OCI-LY7 (cell line): ENCODE results near the gene GNG3. TPM values are rescaled to one million over a fixed set of nuclear protein-coding genes. Genes with fewer than 3 reads are reported as not detected.
A peak's percentile ranks its signal among the peaks of the same experiment; 100 is the strongest.
"Not testable (repeated sequence)": the region's sequence is repeated elsewhere in the genome, so short reads cannot be mapped to it uniquely, and the experiment has no call there.

Source experiments
- BruUV-seq: library from RNA; stranded (reverse); fragments of 400-500 nt; replicated peaks from 2 replicates; lab custom pipeline; 2021; lab: Mats Ljungman, UMichigan
- CTCF ChIA-PET: fragments of 300-600 bp; sonication (Branson Sonifier 250); formaldehyde crosslinking; loops from one replicate; lab custom pipeline; 2022; ENCODE audit warnings: antibody characterized with exemption; ENCODE audit not compliant: unreplicated experiment; lab: Charles Lee
- POLR2A ChIA-PET: fragments of 300-600 bp; sonication (Branson Sonifier 250); formaldehyde crosslinking; loops from one replicate; lab custom pipeline; 2022; ENCODE audit warnings: antibody characterized with exemption; lab: Charles Lee
- DNase-seq: peaks from one replicate; pipeline ENCODE4 v3.0.0-alpha.2; 2015; ENCODE audit warnings: low spot score
- H2AFZ ChIP-seq: fragments of 200-600 bp; sonication (generic), shearing (Covaris generic); 2 replicates; pipeline ENCODE4 v1.6.1; 2014; ENCODE audit warnings: mild to moderate bottlenecking, antibody characterized with exemption, low read length, moderate library complexity
- H3K27ac ChIP-seq: fragments of 200-600 bp; sonication (generic); 2 replicates; pipeline ENCODE4 v1.5.1; 2014; ENCODE audit warnings: mixed run types, low read depth, mild to moderate bottlenecking, moderate library complexity, low read length, inconsistent platforms; ENCODE audit not compliant: poor library complexity, severe bottlenecking
- H3K36me3 ChIP-seq: fragments of 200-600 bp; sonication (generic); 2 replicates; pipeline ENCODE4 v1.6.1; 2014; ENCODE audit warnings: mild to moderate bottlenecking, antibody characterized with exemption, low read length, moderate library complexity, mixed read lengths; ENCODE audit not compliant: insufficient read depth
- H3K4me1 ChIP-seq: fragments of 200-600 bp; sonication (generic); 2 replicates; pipeline ENCODE4 v1.5.1; 2014; ENCODE audit warnings: mild to moderate bottlenecking, low read length; ENCODE audit not compliant: insufficient read depth, poor library complexity, severe bottlenecking
- H3K4me2 ChIP-seq: fragments of 200-600 bp; sonication (generic); 2 replicates; pipeline ENCODE4 v1.6.1; 2014; ENCODE audit warnings: mild to moderate bottlenecking, low read length
- H3K4me3 ChIP-seq: fragments of 200-600 bp; sonication (generic); 2 replicates; pipeline ENCODE4 v1.5.1; 2014; ENCODE audit warnings: mild to moderate bottlenecking, low read depth, low read length; ENCODE audit not compliant: poor library complexity, severe bottlenecking
- H3K79me2 ChIP-seq: fragments of 200-600 bp; sonication (generic); 2 replicates; pipeline ENCODE4 v1.6.1; 2016; ENCODE audit warnings: low read depth, mild to moderate bottlenecking, low read length, moderate library complexity, mixed read lengths; ENCODE audit not compliant: insufficient read depth
- H3K9me2 ChIP-seq: fragments of 200-600 bp; sonication (generic); 2 replicates; pipeline ENCODE4 v1.6.1; 2016; ENCODE audit warnings: mild to moderate bottlenecking, low read length, mixed read lengths; ENCODE audit not compliant: insufficient read depth
- H3K9me3 ChIP-seq: fragments of 200-600 bp; sonication (generic); 2 replicates; pipeline ENCODE4 v1.6.1; 2014; ENCODE audit warnings: mild to moderate bottlenecking, mixed run types, low read length, mixed read lengths
- H4K20me1 ChIP-seq: fragments of 200-600 bp; sonication (generic); 2 replicates; pipeline ENCODE4 v1.6.1; 2014; ENCODE audit warnings: mild to moderate bottlenecking, antibody characterized with exemption, low read length, moderate library complexity, mixed read lengths; ENCODE audit not compliant: insufficient read depth
- CTCF ChIP-seq: fragments of 200-600 bp; sonication (generic); conservative IDR thresholded peaks from 2 replicates; pipeline ENCODE4 v1.5.1; 2014; ENCODE audit warnings: mild to moderate bottlenecking, antibody characterized with exemption, low read length, moderate library complexity, mixed read lengths
- EZH2phosphoT487 ChIP-seq: fragments of 200-600 bp; sonication (generic); IDR thresholded peaks from 2 replicates; pipeline ENCODE4 v1.6.1; 2018; ENCODE audit warnings: low read depth, borderline replicate concordance, mild to moderate bottlenecking, mixed run types, antibody characterized with exemption, low read length, moderate library complexity, mixed read lengths
- intact Hi-C: fragments of 100-400 bp; cut with micrococcal nuclease; formaldehyde crosslinking; loops from one replicate; pipeline ENCODE4 v1.10.0; 2022; ENCODE audit not compliant: unreplicated experiment
- total RNA-seq, 2 experiments: library from RNA; depleted of rRNA in 1 of 2; stranded (reverse); fragments of >200 nt in 1 of 2; shearing (Covaris generic) in 1 of 2; gene quantifications; 2 replicates each; pipeline ENCODE4 v1.2.3, GENCODE V29; 2014 to 2022

The GNG3 gene
- total RNA-seq, 2 experiments from 2014 or later: not detected

- Histone ChIP-seq H3K36me3 (peaks cover 48% of the 10 kb centered on the region), H3K27ac (peak within 1 kb of the TSS; percentile 93), H3K4me3 (peak within 1 kb of the TSS; percentile 97), H4K20me1 (peaks cover 29% of the 10 kb centered on the region), H3K4me1 (peaks cover 28% of the 10 kb centered on the region), H3K9me2 (no peaks in the 10 kb centered on the region), H3K79me2 (peaks cover 87% of the 10 kb centered on the region), H3K4me2 (peak within 1 kb of the TSS; percentile 80), H2AFZ (peak within 1 kb of the TSS; percentile 70; the same call in 1 of the 2 replicates), H3K9me3 (no peaks in the 10 kb centered on the region)
- TF ChIP-seq EZH2phosphoT487 (no peak), CTCF (no peak; the same call in 1 of the 2 replicates)
- ChIA-PET CTCF (interaction anchor here (1.2 kb wide), 2 partner anchors 11 to 133 kb away, joined by 3 read pairs; no protein-coding TSS in a partner anchor), POLR2A (interaction anchor here (0.7 to 1.9 kb wide), 12 partner anchors 10 to 153 kb away, joined by 3 to 15 read pairs (median 6); partner anchors contain the start of genes B3GAT3, C11orf98, CSKMT and GNG3)
- intact Hi-C loops: loop anchor here (2.0 to 10.0 kb wide), 4 partner anchors 56 to 134 kb away; partner anchors contain the start of genes LBHD1, TUT1 and UQCC3
- TSS peak; percentile 84 for BruUV-seq
- peak; percentile 90 for DNase-seq
These were observed 20.9 kb downstream of the GNG3 start, which contains the start of gene TTC9C for GRCh38 chr11:62728171-62728988. Gene TTC9C, plus strand, starts transcription at chr11:62728486. Its CDS starts 363 bp downstream, at chr11:62728849.

DNA sequence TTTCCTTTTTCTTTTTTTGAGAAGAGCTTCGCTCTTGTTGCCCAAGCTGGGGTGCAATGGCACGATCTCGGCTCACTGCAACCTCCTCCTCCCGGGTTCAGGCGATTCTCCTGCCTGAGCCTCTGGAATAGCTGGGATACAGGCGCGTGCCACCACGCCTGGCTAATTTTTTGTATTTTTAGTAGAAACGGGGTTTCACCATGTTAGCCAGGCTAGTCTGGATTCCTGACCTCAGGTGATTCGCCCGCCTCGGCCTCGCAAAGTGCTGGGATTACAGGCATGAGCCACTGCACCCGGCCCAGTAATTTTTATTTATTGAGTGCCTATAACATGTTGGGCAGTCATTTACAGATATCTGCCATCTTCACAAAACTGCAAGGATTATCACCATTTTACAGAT lies 22.6 kb downstream of the GNG3 start:
- intact Hi-C loops: loop anchor here (10.0 kb wide), 1 partner anchor 295 kb away; no protein-coding TSS in a partner anchor
- Histone ChIP-seq H3K4me3 (peak overlapping the region; percentile 97), H3K4me2 (peak overlapping the region; percentile 80), H4K20me1 (peaks cover 14% of the 10 kb centered on the region), H3K4me1 (peaks cover 15% of the 10 kb centered on the region), H3K36me3 (peaks cover 43% of the 10 kb centered on the region), H3K79me2 (peaks cover 71% of the 10 kb centered on the region)
- not testable (repeated sequence) for H3K9me3 ChIP-seq, H3K9me2 ChIP-seq, H3K27ac ChIP-seq, BruUV-seq, DNase-seq, H2AFZ ChIP-seq
- CTCF ChIA-PET: interaction anchor here (0.7 to 1.4 kb wide), 2 partner anchors 24 to 32 kb away, joined by 4 to 5 read pairs; partner anchors contain the start of genes POLR2G and ZBTB3
- POLR2A ChIA-PET: interaction anchor here (0.7 to 1.5 kb wide), 5 partner anchors 13 to 151 kb away, joined by 3 to 8 read pairs (median 3); partner anchors contain the start of gene ZBTB3

- Histone ChIP-seq H3K27ac (no peak overlapping the region), H3K4me1 (peaks cover 12% of the 10 kb centered on the region), H3K36me3 (peaks cover 48% of the 10 kb centered on the region), H4K20me1 (no peaks in the 10 kb centered on the region), H3K4me2 (no peak overlapping the region), H2AFZ (no peak overlapping the region), H3K4me3 (no peak overlapping the region), H3K79me2 (peaks cover 50% of the 10 kb centered on the region), H3K9me2 (no peaks in the 10 kb centered on the region), H3K9me3 (no peaks in the 10 kb centered on the region)
- CTCF ChIA-PET: no interaction called here
- POLR2A ChIA-PET: no interaction called here
- TF ChIP-seq CTCF (peak; percentile 70), EZH2phosphoT487 (no peak)
- BruUV-seq: no TSS peak
- DNase-seq: peak; percentile 47
- intact Hi-C loops: loop anchor here (10.0 kb wide), 1 partner anchor 292 kb away; no protein-coding TSS in a partner anchor
These were observed 25.4 kb downstream of the GNG3 start for GRCh38 chr11:62732830-62733229.
